ENCODE data around the gene FBRS.

FBRS gene

GRCh38 chr16:30665155-30665829 is 7.1 kb downstream of the FBRS start:
- TF ChIP-seq POLR2AphosphoS5 (IDR thresholded peaks at IDR 0.05; ENCODE audit: low read depth, low read length) = no peak
- no peak for TF ChIP-seq REST (IDR thresholded peaks at IDR 0.05; ENCODE audit: insufficient read depth in 1 of 2, low read depth in 2 of 2, low read length in 2 of 2)
- no peak for TF ChIP-seq TAF1 (IDR thresholded peaks at IDR 0.05; ENCODE audit: borderline replicate concordance, insufficient read depth, low read length)
- no peak for TF ChIP-seq FOXP2 (optimal IDR thresholded peaks at IDR 0.05; ENCODE audit: borderline replicate concordance, extremely low read depth, extremely low read length, insufficient read depth)
- TF ChIP-seq SIN3A (IDR thresholded peaks at IDR 0.05; ENCODE audit: borderline replicate concordance, insufficient read depth, low read length) = no peak

- TF ChIP-seq TAF1 (IDR thresholded peaks at IDR 0.05; ENCODE audit: borderline replicate concordance, insufficient read depth, low read length) = no peak
- TF ChIP-seq POLR2AphosphoS5 (IDR thresholded peaks at IDR 0.05; ENCODE audit: low read depth, low read length) = no peak
- TF ChIP-seq REST (IDR thresholded peaks at IDR 0.05; ENCODE audit: insufficient read depth in 1 of 2, low read depth in 2 of 2, low read length in 2 of 2) = no peak
- TF ChIP-seq FOXP2 (optimal IDR thresholded peaks at IDR 0.05; ENCODE audit: borderline replicate concordance, extremely low read depth, extremely low read length, insufficient read depth) = no peak
- no peak for TF ChIP-seq SIN3A (IDR thresholded peaks at IDR 0.05; ENCODE audit: borderline replicate concordance, insufficient read depth, low read length)
Observed at GRCh38 chr16:30665830-30666190, 7.6 kb downstream of the FBRS start.

DNA sequence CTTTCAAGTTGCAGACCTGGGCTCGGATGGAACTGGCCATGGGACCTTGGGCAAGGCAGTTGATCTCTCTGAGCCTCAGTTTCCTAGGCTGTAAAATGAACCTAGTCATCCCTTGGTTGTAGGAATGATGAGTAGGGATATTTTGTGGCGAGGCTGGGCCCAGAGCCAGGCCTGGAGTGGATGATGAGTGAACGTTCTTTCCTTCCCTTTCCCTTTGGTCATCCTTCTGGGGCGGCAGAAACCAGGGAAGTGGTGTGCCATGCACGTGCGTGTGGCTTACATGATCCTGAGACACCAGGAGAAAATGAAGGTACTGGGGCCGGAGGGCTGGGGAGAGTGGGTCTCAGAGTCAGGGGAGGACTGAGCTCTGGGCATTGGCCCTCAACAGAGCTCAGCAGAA is 8.4 kb downstream of the FBRS start:
- TF ChIP-seq TAF1 (IDR thresholded peaks at IDR 0.05; ENCODE audit: borderline replicate concordance, insufficient read depth, low read length) (no peak), POLR2AphosphoS5 (IDR thresholded peaks at IDR 0.05; ENCODE audit: low read depth, low read length) (no peak), SIN3A (IDR thresholded peaks at IDR 0.05; ENCODE audit: borderline replicate concordance, insufficient read depth, low read length) (no peak), REST (IDR thresholded peaks at IDR 0.05; ENCODE audit: insufficient read depth in 1 of 2, low read depth in 2 of 2, low read length in 2 of 2) (no peak), FOXP2 (optimal IDR thresholded peaks at IDR 0.05; ENCODE audit: borderline replicate concordance, extremely low read depth, extremely low read length, insufficient read depth) (no peak)

DNA sequence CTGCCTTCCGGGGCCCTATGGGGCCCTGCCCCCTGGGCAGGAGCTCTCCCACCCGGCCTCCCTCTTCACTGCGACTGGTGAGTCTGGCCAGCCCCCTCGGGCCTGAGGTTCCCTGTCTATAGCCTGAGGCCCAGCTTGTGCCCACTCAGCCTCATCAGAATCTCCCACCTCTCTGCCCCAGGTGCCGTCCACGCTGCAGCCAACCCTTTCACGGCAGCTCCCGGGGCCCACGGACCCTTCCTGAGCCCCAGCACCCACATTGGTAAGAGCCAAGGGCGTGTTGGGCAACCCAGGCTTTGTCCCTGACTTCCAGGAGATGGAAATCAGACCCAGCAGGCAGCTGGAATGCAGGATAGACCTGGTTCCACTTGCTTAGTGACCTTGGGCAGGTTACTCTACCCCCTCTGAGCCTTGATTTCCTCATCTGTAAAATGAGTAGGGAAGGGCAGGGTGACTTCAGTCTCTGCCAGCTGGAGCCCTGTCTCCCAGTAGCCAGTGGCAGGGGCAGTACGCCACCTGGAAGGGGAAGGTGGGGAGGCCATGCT is 9.2 kb downstream of the FBRS start:
- no peak for TF ChIP-seq REST (IDR thresholded peaks at IDR 0.05; ENCODE audit: insufficient read depth in 1 of 2, low read depth in 2 of 2, low read length in 2 of 2)

DNA sequence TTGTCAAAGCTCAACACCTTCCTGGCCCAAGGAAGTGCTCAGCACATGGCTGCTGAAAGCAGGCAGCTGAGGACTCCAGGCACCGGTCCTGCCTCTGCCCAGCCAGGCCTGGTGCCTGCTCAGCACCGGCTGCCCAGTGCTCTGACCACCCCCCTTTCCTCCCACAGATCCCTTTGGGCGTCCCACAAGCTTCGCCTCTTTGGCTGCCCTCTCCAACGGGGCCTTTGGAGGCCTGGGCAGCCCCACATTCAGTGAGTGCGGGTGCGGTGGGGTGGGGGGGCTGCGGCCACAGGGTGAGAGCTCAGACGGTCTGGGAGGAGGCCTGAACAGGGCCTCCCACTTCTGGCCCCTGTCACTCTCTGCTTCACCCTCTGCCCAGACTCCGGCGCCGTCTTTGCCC is 10.2 kb downstream of the FBRS start:
- TF ChIP-seq REST (IDR thresholded peaks at IDR 0.05; ENCODE audit: insufficient read depth in 1 of 2, low read depth in 2 of 2, low read length in 2 of 2) = no peak
- no peak for TF ChIP-seq TAF1 (IDR thresholded peaks at IDR 0.05; ENCODE audit: borderline replicate concordance, insufficient read depth, low read length)
- TF ChIP-seq POLR2AphosphoS5 (IDR thresholded peaks at IDR 0.05; ENCODE audit: low read depth, low read length) = no peak
